GM21447 (cell line): ENCODE measurements around the gene JMJD7.
"Not testable (repeated sequence)": the region's sequence is repeated elsewhere in the genome, so short reads cannot be mapped to it uniquely, and the experiment has no call there.

ENCODE experiments used
- ATAC-seq: cut with Tn5 transposase; IDR thresholded peaks from one replicate; pipeline ENCODE4 v1.9.1; 2021; ENCODE audit not compliant: unreplicated experiment

JMJD7 gene

DNA sequence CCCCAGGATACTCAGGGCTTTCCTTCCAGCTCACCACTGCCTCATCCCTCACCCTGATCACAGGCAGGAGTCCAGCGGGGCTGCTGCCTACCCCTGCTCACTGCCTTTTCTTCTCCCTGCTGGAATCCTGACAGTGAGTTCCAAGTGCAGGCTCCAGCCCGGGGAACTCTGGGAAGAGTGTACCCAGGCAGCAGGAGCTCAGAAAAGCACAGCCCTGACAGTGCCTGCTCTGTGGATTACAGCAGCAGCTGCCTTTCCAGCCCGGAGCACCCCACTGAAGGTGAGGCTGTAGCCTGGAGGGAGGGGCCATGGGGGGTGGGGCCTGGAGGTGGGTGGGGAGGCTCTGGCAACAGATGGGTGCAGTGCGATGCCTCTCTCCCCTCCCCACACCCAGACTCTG, 6.1 kb upstream of the JMJD7 start:
- ATAC-seq = no peak

- no peak for ATAC-seq
Measured at GRCh38 chr15:41822471-41822870, 5.4 kb upstream of the JMJD7 start.

DNA sequence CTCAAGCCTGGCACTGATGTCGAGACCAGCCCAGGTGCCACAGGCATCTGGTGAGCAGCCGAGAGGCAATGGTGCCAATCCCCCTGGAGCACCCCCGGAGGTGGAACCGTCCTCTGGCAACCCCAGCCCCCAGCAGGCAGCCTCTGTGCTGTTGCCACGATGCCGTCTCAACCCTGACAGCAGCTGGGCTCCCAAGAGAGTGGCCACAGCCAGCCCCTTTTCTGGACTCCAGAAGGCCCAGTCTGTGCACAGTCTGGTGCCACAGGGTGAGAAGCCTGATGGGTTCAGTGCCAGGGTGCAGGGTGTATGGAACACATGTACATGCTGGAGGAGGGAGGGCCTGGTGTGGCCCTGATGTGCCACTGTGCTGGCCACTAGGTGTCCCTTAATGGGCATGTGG, 4.9 kb upstream of the JMJD7 start:
- no peak for ATAC-seq

GRCh38 chr15:41823502-41823901, 4.4 kb upstream of the JMJD7 start:
- ATAC-seq = no peak

DNA sequence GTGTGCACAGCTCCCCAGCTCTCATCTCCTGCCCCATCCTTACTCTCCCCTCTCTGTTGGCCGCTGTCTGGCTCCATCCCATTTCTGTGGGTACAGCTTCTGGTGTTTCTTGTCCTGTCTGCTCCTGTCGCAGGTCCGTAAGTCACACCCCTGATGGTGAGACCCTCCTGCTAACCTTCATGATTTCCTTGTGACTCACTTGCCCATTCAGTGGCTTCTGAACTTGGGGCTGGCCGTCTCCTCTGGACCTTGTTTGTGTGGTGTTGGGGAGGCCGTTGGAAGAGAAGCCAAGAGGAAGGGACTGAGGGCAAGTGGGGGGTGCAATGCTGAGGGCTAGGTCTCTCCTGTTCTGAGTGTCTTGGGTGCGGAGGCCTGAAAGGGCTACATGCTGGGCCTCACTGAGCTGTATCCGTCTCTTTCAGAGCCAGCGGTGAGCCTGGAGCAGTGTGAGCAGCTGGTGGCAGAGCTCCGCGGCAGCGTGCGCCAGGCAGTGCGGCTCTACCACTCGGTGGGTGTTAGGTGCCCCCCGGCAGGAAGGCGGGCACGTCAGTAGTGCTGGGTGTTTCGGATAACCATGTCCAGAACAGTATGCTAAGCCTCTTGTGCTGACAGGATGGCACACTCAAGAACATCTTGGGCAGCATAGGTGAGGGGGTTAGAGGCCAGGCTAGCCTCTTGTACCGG, 3.7 kb upstream of the JMJD7 start:
- ATAC-seq = no peak

DNA sequence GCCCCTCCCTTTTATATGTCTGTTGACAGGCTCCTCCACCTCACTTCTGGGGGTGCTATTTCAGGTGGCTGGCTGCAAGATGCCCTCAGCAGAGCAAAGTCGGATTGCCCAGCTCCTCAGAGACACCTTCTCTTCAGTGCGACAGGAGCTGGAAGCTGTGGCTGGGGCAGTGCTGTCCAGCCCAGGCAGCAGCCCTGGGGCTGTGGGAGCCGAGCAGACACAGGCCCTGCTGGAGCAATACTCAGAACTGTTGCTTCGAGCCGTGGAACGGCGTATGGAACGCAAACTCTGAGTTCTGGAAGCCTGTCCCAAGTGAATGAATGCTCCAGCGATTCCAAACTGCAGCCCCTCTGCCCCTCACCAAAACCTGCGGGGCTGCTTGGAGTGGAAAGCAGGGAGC, 2.7 kb upstream of the JMJD7 start:
- no peak for ATAC-seq

DNA sequence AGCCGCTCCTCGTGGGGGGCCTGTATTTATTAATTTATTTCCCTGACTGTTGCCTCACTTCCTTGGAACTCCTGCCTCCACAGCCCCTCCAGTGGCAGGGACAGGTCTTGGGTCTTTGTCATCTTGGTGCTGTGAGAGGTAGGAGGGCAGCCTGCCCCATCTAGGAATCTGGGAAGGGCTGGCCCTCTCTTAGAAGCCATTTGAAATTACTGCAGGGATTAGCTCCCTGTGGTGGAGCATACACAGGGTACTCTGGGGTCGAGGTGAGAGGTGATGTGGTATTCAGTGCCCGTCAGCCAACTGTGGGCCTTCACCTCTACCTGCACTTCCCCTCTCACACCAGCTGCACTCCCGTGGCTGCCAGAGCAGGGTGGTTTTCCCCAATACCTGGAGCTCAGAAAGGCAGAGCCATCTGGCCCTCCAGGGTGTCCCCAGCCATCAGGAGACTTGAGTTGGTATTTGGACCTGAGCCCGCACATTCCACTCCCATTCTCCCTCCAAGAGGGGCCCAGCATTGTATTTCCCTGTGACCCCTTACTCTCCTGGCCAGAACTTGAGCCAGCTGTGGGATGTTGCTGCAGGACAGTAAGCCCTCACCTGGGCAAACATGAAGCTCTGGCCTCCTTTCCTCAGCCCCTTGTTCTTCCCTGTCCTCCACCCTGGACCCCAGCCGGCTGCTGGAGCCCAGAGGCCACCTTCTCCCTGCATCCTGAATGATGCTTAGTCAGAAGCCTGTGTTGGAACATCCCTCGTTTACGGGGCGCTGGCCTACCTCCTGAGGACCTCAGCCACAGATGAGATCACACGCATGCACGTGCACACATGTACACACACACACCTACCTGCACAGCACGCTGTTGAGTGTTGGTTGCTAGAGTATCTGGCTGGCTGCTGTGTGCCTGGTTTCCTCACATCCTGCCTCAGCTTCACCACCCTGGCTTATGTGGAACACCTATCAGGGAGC, 2.0 kb upstream of the JMJD7 start:
- ATAC-seq = no peak

GRCh38 chr15:41827290-41827879, 507 bp upstream of the JMJD7 start:
- no peak for ATAC-seq

GRCh38 chr15:41828807-41829141, 882 bp downstream of the JMJD7 start:
- ATAC-seq = no peak

GRCh38 chr15:41829959-41830646, 2.2 kb downstream of the JMJD7 start:
- ATAC-seq = no peak

GRCh38 chr15:41831291-41831690, 3.4 kb downstream of the JMJD7 start:
- ATAC-seq = not testable (repeated sequence)

- ATAC-seq = no peak
Measured at GRCh38 chr15:41832208-41832607, 4.3 kb downstream of the JMJD7 start.

DNA sequence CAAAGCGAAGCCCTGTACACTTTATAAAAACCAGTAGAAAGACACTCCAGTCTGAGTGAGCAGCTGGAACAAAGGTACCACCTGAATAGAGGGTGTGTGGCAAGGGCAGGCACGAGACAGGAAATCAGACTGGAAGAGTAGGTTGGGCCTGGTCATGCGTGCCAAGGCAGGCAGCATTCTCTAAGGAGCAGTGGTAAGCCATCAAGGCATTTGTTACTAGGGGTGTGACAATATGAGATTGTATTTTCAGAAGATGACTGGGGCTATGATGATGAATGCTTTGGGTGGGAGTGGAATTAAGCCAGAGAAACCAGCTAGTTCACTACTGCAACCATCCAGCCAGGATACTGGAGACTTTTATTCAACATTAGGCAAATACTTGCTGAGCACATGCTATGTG, 5.0 kb downstream of the JMJD7 start:
- no peak for ATAC-seq

DNA sequence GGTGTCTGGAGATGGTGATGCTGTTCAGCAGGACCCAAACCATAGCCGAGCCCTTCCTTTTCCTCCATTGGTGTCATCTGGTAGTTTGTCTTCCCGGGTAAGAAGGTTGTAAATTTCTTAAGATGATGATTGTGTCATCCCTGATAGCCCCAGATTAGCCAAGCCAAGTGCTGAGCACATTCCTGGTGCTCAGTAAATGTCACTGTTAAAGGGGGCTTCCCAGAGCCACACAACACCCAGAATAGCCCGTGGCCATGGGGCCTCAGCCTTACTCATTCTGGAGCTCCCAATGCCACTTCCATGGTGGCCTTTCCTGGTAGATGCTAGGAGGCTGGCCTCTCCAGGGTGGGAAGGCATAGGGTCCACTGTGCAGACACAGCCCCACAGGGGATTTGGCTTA, 6.2 kb downstream of the JMJD7 start:
- ATAC-seq = no peak

DNA sequence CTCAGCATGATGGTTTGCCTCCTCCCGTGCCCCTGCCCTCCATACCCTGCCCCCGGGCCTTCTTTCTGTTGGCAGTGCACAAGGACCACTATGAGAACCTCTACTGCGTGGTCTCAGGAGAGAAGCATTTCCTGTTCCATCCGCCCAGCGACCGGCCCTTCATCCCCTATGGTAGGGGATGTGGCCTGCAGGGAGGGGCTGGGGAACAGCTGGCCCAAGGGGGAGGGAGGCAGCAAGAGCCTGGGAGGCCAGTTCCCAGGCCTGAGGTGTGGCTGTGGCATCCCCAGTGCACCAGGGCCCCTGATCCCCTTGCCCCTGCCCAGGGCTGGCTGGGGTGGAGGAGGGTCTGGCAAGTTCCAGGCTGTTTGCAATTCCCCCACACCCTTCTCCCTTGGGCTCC, 8.2 kb downstream of the JMJD7 start:
- no peak for ATAC-seq

DNA sequence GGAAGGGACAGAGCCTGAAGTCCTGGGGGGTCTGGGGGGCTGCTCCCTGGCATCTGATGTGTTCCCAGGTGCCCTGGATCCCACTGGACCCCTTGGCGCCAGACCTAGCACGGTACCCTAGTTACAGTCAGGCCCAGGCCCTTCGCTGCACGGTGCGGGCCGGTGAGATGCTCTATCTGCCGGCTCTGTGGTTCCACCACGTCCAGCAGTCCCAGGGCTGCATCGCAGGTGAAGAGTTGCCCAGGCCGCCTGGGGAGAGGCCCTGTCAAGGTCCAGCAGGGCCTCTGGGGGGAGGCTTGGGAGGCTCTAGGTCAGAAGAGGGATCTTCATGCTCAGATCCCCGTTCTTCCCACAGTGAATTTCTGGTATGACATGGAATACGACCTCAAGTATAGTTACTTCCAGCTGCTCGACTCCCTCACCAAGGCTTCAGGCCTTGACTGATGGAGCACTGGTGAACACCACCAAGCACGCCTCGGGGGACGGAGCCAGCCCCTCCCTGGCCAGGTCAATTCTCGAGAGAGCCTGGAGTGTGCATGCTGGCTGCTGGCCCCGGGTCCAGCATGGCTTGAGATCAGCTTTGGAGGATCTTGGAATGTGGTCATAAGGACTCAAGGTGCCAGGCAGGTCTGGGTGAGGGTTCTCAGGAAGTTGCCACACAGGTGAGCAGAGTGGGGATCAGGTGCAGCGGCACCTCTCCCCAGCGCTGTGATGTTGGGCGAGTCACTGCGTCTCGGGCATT, 9.0 kb downstream of the JMJD7 start:
- no peak for ATAC-seq

DNA sequence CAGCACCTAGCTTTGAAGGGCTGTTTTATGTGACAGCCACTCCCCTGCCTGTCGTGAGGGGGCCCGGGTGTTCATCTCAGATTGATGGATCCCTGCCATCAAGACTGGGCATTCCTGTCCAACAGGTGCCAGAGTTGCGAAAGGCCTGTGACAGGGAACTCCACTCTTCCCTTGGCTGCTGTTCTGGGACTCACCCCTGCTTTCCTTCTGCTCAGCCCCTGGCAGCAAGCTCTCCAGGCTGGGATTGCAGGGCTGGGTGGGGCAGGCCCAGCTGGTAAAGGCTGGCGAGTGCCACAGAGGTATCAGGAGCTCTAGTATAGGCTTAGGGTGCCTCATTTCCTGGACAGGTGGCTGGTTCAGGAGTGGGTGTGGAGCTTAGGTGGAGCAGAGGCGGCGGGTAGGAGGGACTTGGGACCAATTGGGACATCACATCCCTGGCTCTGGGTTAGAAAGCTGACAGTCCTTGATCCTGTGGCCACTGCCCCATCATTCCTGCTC, 10.6 kb downstream of the JMJD7 start, which contains the start of gene PLA2G4B:
Gene PLA2G4B, plus strand, starts transcription at position 448 of the 498 bp plus-strand sequence. CDS start 67 bp downstream, outside the sequence.
- ATAC-seq = no peak

- ATAC-seq = no peak
Measured at GRCh38 chr15:41839781-41840491, 12.0 kb downstream of the JMJD7 start.

DNA sequence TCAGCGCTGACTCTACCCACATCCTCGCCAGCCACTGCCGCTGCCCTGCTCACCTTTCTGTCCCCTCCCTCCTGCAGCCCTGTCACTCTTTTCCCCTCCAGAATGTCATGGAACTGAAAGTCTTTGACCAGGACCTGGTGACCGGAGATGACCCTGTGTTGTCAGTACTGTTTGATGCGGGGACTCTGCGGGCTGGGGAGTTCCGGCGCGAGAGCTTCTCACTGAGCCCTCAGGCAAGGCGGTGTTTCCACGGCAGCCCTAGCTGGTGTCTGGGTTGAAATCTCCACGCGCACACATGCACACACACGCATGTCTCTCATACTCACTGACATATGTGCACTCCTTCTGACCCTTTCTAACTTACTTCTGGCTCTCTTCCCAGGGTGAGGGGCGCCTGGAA, 12.8 kb downstream of the JMJD7 start:
- ATAC-seq = no peak

DNA sequence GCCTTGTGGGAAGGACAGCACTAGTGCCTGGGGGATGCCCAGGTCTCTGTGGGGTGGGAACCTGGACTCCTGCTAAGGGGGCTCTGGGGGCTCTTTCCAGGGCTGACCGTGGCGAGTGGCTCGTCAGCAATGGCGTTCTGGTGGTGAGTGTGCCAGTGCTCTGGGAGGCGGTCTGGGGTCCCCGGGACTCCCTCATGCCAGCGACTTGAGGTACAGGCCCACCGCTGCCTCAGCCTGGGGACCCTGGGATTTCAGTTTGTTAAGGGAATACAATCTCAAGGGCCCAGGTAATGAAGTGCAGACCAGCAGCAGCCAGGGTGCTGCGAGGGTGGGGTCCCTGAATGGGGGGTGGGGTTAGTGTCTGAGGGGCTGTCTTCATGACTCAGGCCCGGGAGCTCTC, 13.2 kb downstream of the JMJD7 start:
- no peak for ATAC-seq
